Erythroblast (primary cell): ENCODE data around the gene S1PR4.

Experiments used
- GATA1 ChIP-seq: IDR thresholded peaks from 2 replicates; pipeline ENCODE4 v1.6.1; 2011; ENCODE audit warnings: low read depth, mild to moderate bottlenecking, control low read depth, low read length, moderate library complexity
- POLR2A ChIP-seq: IDR thresholded peaks from 2 replicates; pipeline ENCODE4 v1.6.1; 2011; ENCODE audit warnings: mild to moderate bottlenecking, low read length

DNA sequence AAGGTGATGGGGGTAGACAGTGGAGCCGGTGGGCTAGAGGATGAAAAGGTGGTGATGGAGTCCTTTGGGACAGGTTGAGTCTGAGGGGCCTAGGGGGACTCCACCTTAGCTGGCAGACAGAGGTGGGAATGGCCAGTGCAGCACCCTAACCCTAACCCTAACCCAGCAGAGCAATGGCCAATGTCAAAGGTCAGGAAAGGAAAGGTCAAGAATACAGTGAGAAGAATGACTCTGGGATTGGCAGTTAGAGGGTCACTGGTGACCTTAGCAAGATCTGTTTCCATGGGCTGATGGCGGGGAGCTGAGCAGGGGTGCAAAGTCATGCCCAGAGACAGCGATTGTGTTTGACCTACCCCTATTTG, 26.2 kb upstream of the S1PR4 start:
- TF ChIP-seq POLR2A (no peak), GATA1 (no peak)
